AG04450 (cell line): ENCODE data around the gene SHROOM2. TPM values are rescaled to one million over a fixed set of nuclear protein-coding genes. Genes with fewer than 3 reads are reported as not detected.

Experiments
- CTCF ChIA-PET: fragments of 300-600, 350-600 bp; formaldehyde crosslinking; extraction: SDS; loops from one replicate; lab custom pipeline; 2022; ENCODE audit warnings: antibody characterized with exemption, inconsistent platforms; lab: Charles Lee
- POLR2A ChIA-PET: fragments of 350-600 bp; formaldehyde crosslinking; extraction: SDS; loops from one replicate; lab custom pipeline; 2021; ENCODE audit warnings: antibody characterized with exemption, inconsistent platforms; lab: Yijun Ruan, JAX
- DNase-seq: peaks from one replicate; pipeline ENCODE4 v3.0.0-alpha.2; 2011; ENCODE audit warnings: low read depth, low spot score
- H3K27ac ChIP-seq: one replicate; pipeline ENCODE4 v1.5.1; 2012; ENCODE audit warnings: low read depth, low read length, control low read depth
- H3K27me3 ChIP-seq: one replicate; pipeline ENCODE4 v1.6.0; 2012; ENCODE audit warnings: low read length; ENCODE audit not compliant: control insufficient read depth, insufficient read depth
- H3K4me3 ChIP-seq: 2 replicates; pipeline ENCODE4 v1.5.1; 2011; ENCODE audit warnings: mild to moderate bottlenecking, low read depth, low read length, control low read depth
- H3K9me3 ChIP-seq: 2 replicates; pipeline ENCODE4 v1.5.1; 2012; ENCODE audit warnings: low read length; ENCODE audit not compliant: control insufficient read depth, insufficient read depth
- CTCF ChIP-seq: IDR thresholded peaks from 2 replicates; pipeline ENCODE4 v1.5.1; 2011; ENCODE audit warnings: low read depth, low read length, control low read depth, inconsistent platforms
- polyA plus RNA-seq: library from polyadenylated mRNA; depleted of rRNA; stranded (reverse); fragments of >200 nt; gene quantifications from 2 replicates; pipeline ENCODE4 v1.2.3, GENCODE V29; 2011

Gene SHROOM2
- polyA plus RNA-seq, 1 experiment: 9.9 TPM

DNA sequence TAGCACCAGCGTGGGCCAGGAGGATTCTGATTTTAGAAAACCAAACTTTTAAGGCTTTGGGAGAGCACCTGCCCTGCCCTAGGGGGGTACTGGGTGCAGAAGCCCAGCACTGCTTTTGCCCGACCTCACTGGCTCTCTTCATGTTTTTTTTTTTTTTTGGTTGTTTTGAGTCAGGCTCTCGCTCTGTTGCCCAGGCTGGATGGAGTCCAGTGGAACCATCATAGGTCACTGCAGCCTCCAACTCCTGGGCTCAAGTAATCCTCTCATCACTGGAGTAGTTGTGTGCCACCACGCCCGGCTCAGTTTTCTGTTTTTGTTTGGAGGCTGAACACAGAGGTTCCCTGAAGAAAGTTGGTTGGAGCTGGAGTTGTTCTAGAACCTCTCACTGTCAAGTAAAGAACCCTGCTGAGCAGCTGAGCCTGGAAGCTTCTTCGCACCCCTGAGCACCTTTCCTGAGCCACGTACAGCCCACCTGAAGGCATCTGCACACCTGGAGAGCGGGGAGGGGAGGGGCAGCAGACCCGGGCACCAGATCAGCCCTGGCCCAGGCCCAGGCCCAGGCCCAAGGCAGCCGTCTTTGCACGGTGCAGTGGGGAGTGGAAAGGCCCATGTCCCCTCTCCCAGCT lies 49.5 kb downstream of the SHROOM2 start:
- Histone ChIP-seq H3K9me3 (no peaks in the 10 kb centered on the region), H3K4me3 (no peak overlapping the region), H3K27me3 (peaks cover 2% of the 10 kb centered on the region), H3K27ac (no peak overlapping the region)
- TF ChIP-seq CTCF: no peak
- ChIA-PET POLR2A (interaction anchor here (0.7 kb wide), 1 partner anchor 839 kb away, joined by 5 read pairs; no protein-coding TSS in a partner anchor), CTCF (no interaction called here)
- no peak for DNase-seq

GRCh38 chrX:9842541-9842940 lies 56.3 kb downstream of the SHROOM2 start:
- no peaks in the 10 kb centered on the region for H3K9me3 ChIP-seq
- no peak for TF ChIP-seq CTCF
- no peak overlapping the region for H3K27ac ChIP-seq
- no peak for DNase-seq
- ChIA-PET POLR2A (no interaction called here), CTCF (no interaction called here)
- H3K4me3 ChIP-seq: no peak overlapping the region
- no peaks in the 10 kb centered on the region for H3K27me3 ChIP-seq

DNA sequence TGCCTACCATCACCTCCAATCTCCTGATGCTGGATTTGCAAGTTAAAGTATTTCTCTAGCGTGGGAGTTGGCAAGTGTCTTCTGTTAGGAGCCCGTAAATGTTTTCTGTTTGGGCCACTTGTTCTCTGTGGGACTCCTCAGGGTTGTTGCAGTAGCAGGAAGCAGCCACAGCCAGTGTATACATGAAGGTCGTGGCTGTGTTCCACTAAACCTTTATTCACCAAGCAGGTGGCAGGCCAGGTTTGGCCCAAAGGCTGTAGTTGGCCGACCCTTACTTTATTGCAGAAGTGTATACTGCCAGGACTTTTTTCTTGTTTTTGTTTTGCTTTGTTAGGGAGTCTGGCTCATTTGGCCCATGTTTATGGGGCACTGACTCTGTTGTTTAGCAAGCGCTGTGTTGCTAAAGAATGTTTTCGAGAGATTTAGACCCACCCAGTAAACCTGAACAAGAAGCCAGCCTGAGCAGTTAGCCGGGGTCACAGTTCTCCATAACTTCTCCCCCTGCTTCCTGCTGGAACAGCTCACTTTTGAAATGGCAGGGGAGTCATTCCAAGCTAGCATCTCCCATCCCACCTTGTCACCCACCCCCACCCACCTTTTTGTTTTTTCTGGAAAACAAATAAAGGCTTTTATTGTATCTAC lies 58.8 kb downstream of the SHROOM2 start:
- no peak overlapping the region for H3K27ac ChIP-seq
- H3K4me3 ChIP-seq: no peak overlapping the region
- ChIA-PET POLR2A (no interaction called here), CTCF (no interaction called here)
- no peak for DNase-seq
- no peaks in the 10 kb centered on the region for H3K27me3 ChIP-seq
- no peaks in the 10 kb centered on the region for H3K9me3 ChIP-seq
- no peak for TF ChIP-seq CTCF

DNA sequence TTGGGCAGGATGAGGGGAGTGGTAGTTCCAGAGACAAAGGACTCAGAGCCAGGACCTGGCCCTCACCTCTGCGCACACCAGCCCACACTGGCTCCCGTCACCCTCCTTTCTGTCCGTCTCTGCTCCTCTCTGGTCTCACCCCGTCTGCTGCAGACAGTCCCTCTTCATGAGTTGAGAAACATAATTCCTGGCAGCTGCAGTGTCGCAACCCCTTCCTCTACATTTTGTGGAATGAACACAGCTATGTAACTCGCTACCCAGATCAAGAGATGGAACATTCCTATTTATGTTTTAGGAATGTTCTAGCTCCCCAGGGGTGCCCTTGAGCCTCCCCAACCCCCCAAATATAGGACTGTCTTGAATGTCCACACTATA lies 59.3 kb downstream of the SHROOM2 start:
- Histone ChIP-seq H3K27ac (no peak overlapping the region), H3K27me3 (no peaks in the 10 kb centered on the region), H3K9me3 (no peaks in the 10 kb centered on the region), H3K4me3 (no peak overlapping the region)
- no peak for DNase-seq
- no peak for TF ChIP-seq CTCF
- ChIA-PET POLR2A (no interaction called here), CTCF (no interaction called here)

- ChIA-PET POLR2A (interaction anchor here (0.6 kb wide), 1 partner anchor 59 kb away, joined by 3 read pairs; no protein-coding TSS in a partner anchor), CTCF (no interaction called here)
- no peak for DNase-seq
- no peak overlapping the region for H3K27ac ChIP-seq
- TF ChIP-seq CTCF: no peak
- H3K9me3 ChIP-seq: no peaks in the 10 kb centered on the region
- no peak overlapping the region for H3K4me3 ChIP-seq
- H3K27me3 ChIP-seq: no peaks in the 10 kb centered on the region
Measured at GRCh38 chrX:9846631-9847030, 60.4 kb downstream of the SHROOM2 start.
